HG02970 (cell line): ENCODE results near the gene LGI2.

Experiments
- ATAC-seq: cut with Tn5 transposase; IDR thresholded peaks from one replicate; pipeline ENCODE4 v1.9.1; 2021; ENCODE audit warnings: mild to moderate bottlenecking, moderate library complexity, moderate number of reproducible peaks; ENCODE audit not compliant: unreplicated experiment, low FRiP score

The LGI2 gene

GRCh38 chr4:24968992-24969391, 61.8 kb downstream of the LGI2 start:
- no peak for ATAC-seq

GRCh38 chr4:24968278-24968677, 62.5 kb downstream of the LGI2 start:
- no peak for ATAC-seq

- no peak for ATAC-seq
Measured at GRCh38 chr4:24967346-24967745, 63.4 kb downstream of the LGI2 start.

- no peak for ATAC-seq
Measured at GRCh38 chr4:24966076-24966475, 64.7 kb downstream of the LGI2 start.

GRCh38 chr4:24965627-24966026, 65.1 kb downstream of the LGI2 start:
- no peak for ATAC-seq

- ATAC-seq: no peak
Measured at GRCh38 chr4:24963277-24963676, 67.5 kb downstream of the LGI2 start.

- ATAC-seq: no peak
Measured at GRCh38 chr4:24957886-24958285, 72.9 kb downstream of the LGI2 start.

- ATAC-seq: no peak
Measured at GRCh38 chr4:24956763-24957162, 74.0 kb downstream of the LGI2 start.

GRCh38 chr4:24956091-24956490, 74.7 kb downstream of the LGI2 start:
- no peak for ATAC-seq

- ATAC-seq: no peak
Measured at GRCh38 chr4:24952667-24953066, 78.1 kb downstream of the LGI2 start.

GRCh38 chr4:24949970-24950369, 80.8 kb downstream of the LGI2 start:
- no peak for ATAC-seq
